ENCODE data around the gene CATSPER3. TPM values are rescaled to one million over a fixed set of nuclear protein-coding genes. Genes with fewer than 3 reads are reported as not detected.

Gene CATSPER3
- total and polyA plus RNA-seq, 8 donors: 0.42 to 1.6 (median 0.96) TPM

GRCh38 chr5:135018457-135018856 lies 50.8 kb downstream of the CATSPER3 start:
- peak in 2 of 4 donors; percentile 18 to 40 for DNase-seq
- peaks cover 0 to 12% of the 10 kb centered on the region in 2 donors for H3K27me3 ChIP-seq
- H3K36me3 ChIP-seq: no peaks in the 10 kb centered on the region
- intact Hi-C loops (cut with DNase I): no loop called here
- no peak overlapping the region for H3K4me3 ChIP-seq
- H3K27ac ChIP-seq: no peak overlapping the region
- H3K9me3 ChIP-seq: no peaks in the 10 kb centered on the region
- H3K4me1 ChIP-seq: no peaks in the 10 kb centered on the region
- no peak for ATAC-seq
- TF ChIP-seq, protein P1, sequence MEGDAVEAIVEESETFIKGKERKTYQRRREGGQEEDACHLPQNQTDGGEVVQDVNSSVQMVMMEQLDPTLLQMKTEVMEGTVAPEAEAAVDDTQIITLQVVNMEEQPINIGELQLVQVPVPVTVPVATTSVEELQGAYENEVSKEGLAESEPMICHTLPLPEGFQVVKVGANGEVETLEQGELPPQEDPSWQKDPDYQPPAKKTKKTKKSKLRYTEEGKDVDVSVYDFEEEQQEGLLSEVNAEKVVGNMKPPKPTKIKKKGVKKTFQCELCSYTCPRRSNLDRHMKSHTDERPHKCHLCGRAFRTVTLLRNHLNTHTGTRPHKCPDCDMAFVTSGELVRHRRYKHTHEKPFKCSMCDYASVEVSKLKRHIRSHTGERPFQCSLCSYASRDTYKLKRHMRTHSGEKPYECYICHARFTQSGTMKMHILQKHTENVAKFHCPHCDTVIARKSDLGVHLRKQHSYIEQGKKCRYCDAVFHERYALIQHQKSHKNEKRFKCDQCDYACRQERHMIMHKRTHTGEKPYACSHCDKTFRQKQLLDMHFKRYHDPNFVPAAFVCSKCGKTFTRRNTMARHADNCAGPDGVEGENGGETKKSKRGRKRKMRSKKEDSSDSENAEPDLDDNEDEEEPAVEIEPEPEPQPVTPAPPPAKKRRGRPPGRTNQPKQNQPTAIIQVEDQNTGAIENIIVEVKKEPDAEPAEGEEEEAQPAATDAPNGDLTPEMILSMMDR (IDR thresholded peaks at IDR 0.05): no peak

- no peak overlapping the region for H3K4me3 ChIP-seq
- peaks cover 0 to 20% of the 10 kb centered on the region in 2 donors for H3K27me3 ChIP-seq
- TF ChIP-seq, protein P1 (IDR thresholded peaks at IDR 0.05): no peak
- H3K27ac ChIP-seq: no peak overlapping the region
- ATAC-seq (no peak), DNase-seq (peak in 2 of 4 donors; percentile 17 to 26)
- intact Hi-C loops (cut with DNase I): no loop called here
- no peaks in the 10 kb centered on the region for H3K9me3 ChIP-seq
- no peaks in the 10 kb centered on the region for H3K36me3 ChIP-seq
- no peaks in the 10 kb centered on the region for H3K4me1 ChIP-seq
These were observed 51.6 kb downstream of the CATSPER3 start for GRCh38 chr5:135019314-135019713.

DNA sequence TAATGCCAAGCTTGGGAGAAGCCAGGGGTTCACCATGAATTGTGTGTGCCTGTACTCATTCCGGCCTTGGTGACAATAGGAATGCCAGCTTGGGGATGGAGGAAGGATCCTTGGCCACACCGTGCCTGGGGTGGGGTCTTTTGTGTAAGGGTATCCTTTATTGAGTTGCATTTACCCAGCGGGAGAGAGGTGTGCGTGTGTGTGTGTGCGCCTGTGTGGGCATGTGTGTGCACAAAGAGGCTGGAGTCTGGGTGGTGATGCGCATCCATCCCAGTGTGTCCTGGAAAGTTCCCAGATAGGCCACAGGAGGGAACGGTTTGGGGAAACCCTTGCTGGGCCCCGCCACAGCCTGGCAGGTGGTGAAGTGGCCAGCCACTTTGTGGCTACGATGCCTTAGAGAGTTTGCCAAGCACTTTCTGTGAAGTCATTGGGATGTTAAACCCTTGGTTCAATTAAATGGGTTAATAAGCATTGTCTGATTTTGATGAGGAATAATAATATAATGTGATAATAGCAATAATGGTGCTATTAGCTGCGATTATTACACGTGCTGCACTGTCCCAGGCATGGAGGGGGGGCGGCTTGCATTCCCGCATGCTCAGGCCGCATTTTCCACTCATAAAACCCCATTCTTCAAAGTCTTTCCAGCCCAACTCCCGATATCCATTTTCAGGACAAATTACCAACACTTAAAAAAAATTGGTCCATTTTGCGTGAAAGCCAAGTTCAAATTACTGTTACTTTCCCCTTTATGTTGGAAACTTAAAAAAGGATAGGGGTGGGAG lies 52.6 kb downstream of the CATSPER3 start:
- intact Hi-C loops (cut with DNase I): no loop called here
- ATAC-seq: no peak

DNA sequence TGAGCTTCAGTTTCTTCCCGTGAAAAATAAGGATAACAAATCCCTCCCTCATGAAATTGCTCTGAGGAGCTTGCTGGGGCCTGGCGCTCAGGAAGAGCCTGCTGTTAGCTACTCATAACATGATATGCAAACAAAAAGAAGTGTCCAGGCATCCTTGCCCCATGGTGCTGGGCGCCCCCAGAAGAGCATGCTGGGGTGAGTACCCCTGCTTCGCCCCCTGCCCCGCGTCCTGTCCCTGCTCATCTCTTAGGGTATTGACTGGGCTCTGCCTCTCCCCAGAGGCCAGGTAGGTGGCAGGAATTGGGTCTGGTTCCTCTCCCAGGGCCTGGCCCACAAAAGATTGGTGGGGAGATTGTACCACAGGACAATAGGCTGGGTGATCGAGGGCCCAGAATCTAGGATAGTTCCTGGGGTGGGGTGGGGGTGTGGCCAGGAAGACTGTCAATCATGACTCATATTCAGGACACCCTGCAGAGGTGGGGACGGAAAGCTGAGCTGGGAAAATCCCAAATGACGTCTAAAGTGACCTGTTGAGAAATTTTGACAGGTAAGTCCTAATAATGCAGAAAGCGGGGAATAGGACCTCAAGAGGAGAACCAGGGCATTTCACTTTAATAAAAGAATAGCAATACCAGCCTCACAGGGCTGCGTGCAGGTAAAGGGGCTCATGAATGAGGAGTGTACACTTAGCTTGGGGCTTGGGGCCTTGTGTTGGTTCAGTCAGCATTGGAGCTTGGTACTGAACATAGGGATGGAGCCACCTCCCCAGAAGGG lies 57.4 kb downstream of the CATSPER3 start:
- H3K9me3 ChIP-seq: no peaks in the 10 kb centered on the region
- H3K36me3 ChIP-seq: no peaks in the 10 kb centered on the region
- DNase-seq: peak in 1 of 4 donors; percentile 59
- H3K27ac ChIP-seq: no peak overlapping the region
- no peak overlapping the region for H3K4me3 ChIP-seq
- intact Hi-C loops (cut with DNase I): no loop called here
- TF ChIP-seq, protein P1 (IDR thresholded peaks at IDR 0.05): no peak
- no peak for ATAC-seq
- H3K4me1 ChIP-seq: peaks cover 0 to under 1% of the 10 kb centered on the region in 2 donors
- H3K27me3 ChIP-seq: peaks cover 35 to 75% of the 10 kb centered on the region in 2 donors

More for the DNA sequence above, 52.6 kb downstream of the CATSPER3 start:
- H3K27me3 ChIP-seq: peaks cover 0 to 30% of the 10 kb centered on the region in 2 donors
- no peak overlapping the region for H3K27ac ChIP-seq
- H3K4me1 ChIP-seq: no peaks in the 10 kb centered on the region
- H3K9me3 ChIP-seq: no peaks in the 10 kb centered on the region
- no peaks in the 10 kb centered on the region for H3K36me3 ChIP-seq
- TF ChIP-seq, protein P1 (IDR thresholded peaks at IDR 0.05): no peak
- no peak overlapping the region for H3K4me3 ChIP-seq
- DNase-seq: peak in 2 of 4 donors; percentile 17 to 41
